OCI-LY7 (cell line): ENCODE results near the gene KCNQ2.
"Not testable (repeated sequence)": the region's sequence is repeated elsewhere in the genome, so short reads cannot be mapped to it uniquely, and the experiment has no call there.

Source experiments
- CTCF ChIP-seq: fragments of 200-600 bp; sonication (generic); conservative IDR thresholded peaks from 2 replicates; pipeline ENCODE4 v1.5.1; 2014; ENCODE audit warnings: mild to moderate bottlenecking, antibody characterized with exemption, low read length, moderate library complexity, mixed read lengths
- EZH2phosphoT487 ChIP-seq: fragments of 200-600 bp; sonication (generic); IDR thresholded peaks from 2 replicates; pipeline ENCODE4 v1.6.1; 2018; ENCODE audit warnings: low read depth, borderline replicate concordance, mild to moderate bottlenecking, mixed run types, antibody characterized with exemption, low read length, moderate library complexity, mixed read lengths

- TF ChIP-seq CTCF, EZH2phosphoT487: not testable (repeated sequence)
Measured at GRCh38 chr20:63379872-63380271, 92.6 kb downstream of the KCNQ2 start.
